LoVo (cell line): Measurements from ENCODE around the gene MAGI3.
"Not testable (repeated sequence)": the region's sequence is repeated elsewhere in the genome, so short reads cannot be mapped to it uniquely, and the experiment has no call there.

Source experiments
- DNase-seq: peaks from one replicate; pipeline ENCODE4 v3.0.0-alpha.2; 2016; ENCODE audit warnings: low spot score

Gene MAGI3

DNA sequence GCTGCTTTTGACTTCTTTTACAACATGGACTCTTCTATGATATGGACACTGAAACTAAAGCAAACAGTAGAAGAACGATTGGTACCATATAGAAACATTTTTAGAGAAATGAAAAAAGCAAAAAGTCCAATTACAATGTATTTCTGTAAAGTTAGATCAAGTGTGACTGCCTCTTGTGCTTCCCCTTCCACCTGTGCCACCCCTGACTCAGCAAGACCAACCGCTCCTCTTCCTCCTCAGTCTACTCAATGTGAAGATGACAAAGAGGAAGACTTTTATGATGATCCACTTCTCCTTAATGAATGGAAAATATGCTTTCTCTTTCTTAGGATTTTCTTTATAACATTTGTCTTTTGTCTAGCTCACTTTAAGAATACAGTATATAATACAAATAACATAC lies 302.0 kb downstream of the MAGI3 start:
- DNase-seq: no peak

DNA sequence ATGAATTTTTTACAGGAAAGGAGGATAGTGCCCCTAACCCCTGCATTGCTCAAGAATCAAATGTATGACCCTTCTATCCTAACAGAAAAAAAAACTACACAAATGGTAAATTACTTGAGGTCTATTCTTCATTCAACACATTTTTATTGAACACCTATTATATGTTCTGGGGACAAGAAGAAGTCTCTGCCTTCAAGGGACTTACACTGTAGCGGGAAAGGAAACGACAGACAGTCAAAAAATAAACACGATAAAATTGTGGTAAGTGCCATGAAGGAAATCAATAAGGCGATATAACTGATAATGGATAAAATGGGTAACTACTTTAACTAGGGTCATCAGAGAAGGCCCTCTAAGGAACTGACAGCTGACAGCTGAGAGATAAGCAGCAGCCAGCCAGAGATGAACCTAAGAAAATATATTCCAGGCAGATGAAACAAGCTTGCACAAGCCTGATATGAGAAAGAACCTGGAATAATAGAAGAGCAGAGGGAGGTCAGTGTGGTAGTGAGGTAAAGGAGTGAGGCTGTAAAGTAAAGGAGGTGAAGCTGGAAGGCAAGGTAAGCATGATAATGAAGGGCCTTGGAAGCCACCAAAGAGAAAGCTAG lies 302.6 kb downstream of the MAGI3 start:
- DNase-seq: no peak

DNA sequence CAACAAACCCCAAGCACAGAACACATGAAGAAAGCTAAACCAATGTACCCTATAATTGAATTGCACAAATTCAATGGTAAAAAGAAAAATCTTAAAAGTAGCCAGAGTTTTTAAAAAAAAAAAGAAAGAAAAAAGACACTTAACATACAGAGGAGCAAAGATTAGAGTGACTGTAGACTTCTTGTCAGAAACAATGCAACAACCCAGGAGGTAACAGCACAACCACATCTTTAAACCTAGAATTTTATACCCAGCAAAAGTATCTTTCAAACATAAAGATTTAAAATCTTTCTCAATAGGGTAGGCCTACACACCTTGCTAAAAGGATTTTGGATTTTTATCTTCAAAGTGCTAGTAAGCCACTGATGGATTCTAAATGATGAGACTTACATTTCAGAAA lies 304.6 kb downstream of the MAGI3 start:
- no peak for DNase-seq

DNA sequence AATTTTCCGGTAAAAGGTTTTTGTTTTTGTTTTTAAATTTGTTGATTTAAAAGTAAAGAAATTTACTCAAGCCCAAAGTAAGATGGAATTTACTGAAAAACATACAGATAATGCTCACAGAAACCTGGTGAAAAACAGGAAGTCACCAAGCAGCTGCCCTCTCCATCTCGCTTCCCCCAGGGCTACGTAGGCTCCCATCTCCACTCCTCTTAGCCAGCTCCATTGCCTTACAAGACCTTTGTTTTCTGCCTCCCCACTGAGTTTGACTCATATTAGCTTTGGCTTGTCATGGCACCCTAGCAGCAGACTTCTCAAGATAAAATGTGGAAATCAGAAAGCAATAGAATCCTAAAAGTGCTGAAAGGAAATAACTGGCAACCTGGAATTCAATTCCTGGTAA lies 311.1 kb downstream of the MAGI3 start:
- DNase-seq: no peak

DNA sequence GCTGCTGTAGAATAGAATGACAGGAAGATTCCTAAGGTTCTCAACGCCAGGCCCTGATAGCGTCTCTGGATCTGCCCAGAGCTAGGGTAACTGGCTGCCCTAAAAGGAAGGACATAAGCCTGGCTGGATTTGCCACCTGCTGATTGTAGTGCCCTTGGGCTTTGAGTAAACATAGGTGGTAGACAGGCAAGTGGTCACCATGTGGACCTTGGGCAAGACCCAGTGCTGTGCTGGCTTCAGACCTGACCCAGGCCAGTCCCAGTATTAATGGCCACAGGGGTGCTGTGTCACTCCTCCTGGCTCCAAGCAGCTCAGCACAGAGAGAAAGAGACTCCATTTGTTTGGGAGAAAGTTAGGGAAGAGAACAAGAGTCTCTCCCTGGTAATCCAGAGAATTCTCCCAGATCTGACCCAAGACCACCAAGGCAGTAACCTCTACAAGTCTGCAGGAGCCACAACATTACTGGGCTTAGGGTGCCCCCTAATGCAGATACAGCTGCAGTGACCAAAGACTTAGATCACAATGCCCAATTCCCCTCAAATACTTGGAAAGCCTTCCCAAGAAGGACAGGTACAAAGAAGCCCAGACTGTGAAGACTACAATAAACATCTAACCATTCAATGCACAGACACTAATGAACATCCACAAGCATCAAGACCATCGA lies 324.4 kb downstream of the MAGI3 start:
- DNase-seq: no peak

DNA sequence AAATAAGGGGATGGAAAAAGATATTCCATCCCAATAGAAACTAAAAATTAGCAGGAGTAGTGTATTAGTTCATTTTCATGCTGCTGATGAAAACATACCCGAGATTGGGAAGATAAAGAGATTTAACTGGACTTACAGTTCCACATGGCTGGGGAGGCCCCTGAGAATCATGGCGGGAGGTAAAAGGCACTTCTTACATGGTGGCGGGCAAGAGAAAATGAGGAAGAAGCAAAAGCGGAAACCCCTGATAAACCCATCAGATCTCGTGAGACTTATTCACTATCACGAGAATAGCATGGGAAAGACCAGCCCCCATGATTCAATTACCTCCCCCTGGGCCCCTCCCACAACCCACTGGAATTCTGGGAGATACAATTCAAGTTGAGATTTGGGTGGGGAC lies 327.2 kb downstream of the MAGI3 start:
- not testable (repeated sequence) for DNase-seq

DNA sequence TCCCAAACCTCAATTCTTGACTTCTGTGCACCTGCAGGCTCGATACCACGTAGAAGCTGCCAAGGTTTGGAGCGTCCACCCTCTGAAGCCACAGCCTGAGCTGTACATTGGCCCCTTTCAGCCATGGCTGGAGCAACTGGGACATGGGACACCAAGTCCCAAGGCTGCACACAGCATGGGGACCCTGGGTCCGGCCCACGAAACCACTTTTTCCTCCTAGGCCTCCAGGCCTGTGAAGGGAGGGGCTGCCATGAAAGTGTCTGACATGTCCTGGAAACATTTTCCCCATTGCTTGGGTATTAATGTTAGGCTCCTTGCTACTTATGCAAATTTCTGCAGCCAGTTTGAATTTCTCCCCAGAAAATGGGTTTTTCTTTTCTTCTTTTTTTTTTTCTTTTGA lies 328.3 kb downstream of the MAGI3 start:
- not testable (repeated sequence) for DNase-seq

DNA sequence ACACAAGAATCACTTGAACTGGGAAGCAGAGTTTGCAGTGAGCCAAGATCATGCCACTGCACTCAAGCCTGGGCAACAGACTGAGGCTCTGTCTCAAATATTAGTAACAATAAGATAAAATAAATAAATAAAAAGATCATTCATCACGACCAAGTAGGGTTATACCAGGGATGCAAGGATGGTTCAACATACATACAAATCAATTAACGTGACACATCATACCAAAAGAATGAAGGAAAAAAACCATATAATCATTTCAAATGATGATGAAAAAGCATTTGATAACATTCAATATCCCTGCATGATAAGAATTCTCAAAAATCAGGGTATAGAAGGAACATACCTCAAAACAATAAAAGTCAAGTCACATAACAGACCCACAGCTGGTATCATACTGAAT lies 330.7 kb downstream of the MAGI3 start:
- no peak for DNase-seq

DNA sequence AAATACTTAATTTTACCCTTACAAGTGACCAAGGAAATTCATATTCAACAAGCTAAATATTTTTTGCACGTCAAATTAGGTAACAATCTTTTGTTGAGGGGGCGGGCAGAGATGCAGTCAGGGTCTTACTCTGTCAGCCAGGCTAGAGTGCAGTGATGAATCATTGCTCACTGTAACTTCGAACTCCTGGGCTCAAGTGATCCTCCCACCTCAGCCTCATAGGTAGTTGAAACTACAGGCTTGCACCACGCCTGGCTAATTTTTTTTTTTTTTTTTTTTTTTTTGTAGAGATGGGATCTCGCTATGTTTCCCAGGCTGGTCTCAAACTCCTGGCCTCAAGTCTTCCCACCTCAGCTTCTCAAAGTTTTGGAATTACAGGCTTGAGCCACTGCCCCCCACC lies 342.5 kb downstream of the MAGI3 start:
- no peak for DNase-seq

DNA sequence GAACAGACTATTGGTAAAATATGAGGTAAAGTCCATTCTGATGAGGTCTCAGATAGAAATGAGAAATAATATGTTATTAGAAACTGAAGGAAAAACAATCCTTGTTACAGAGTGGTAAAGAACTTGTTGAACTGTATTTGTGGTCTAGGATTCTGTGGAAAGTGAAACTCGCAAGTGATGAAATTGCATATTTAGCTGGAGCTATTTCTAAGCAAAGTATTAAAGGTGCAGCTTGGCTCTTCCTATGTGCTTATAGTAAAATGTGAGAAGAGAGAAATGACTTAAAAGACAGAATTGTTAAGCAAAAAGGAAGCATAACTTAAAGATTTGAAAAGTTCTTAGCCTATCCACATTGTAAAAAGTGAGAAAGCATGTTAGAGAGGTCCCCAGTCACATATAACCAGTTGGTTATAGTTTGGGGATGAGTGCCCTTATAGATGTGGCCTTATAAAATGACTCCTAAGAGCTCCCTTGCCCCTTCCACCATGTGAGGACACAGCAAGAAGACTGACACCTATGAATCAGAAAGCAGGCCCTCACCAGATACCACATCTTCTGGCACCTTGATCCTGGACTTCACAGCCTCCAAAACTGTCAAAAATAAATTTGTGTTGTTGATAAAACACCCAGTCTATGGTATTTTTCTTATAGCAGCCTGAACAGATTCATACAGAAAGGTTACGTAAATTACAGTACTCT lies 344.2 kb downstream of the MAGI3 start:
- DNase-seq: no peak
